Right forelimb (tissue), 1 donor: ENCODE measurements around the gene FLAD1.
"Not testable (repeated sequence)": the region's sequence is repeated elsewhere in the genome, so short reads cannot be mapped to it uniquely, and the experiment has no call there.

Experiments
- DNase-seq: peaks from one replicate; pipeline ENCODE4 v3.0.0-alpha.2; 2018

FLAD1 gene

DNA sequence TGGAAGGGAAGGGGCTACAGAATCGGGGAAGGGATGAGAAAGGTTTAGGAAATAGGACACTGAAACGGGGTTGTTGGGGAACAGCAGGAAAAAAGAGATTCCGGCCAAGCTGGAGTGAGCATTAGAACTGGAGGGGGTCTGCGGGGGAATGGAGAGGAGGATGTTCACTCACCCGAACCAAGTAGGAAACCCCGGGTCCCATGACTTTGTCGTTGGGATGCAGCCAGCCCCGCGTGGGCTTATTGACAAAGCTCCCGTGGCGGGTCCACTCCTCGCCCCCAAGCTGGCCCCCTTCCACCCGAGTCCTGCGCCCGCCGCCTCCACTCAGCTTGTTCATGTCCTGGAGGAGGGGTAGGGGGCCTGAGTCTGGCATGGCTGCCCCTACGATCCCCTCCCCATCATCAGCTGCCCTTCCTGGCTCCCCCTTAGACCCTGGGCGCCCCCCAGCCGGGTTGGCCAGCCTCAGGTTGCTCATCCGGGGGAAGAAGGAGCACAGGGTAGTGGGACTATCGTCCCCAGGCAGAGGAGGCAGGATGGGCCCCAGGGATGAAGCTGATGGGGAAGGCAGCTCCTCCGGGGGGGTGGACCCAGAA is 13.2 kb upstream of the FLAD1 start:
- no peak for DNase-seq

- peak; percentile 95 for DNase-seq
Observed at GRCh38 chr1:154970631-154971340, 12.4 kb upstream of the FLAD1 start, which contains the start of gene SHC1. Gene SHC1, minus strand, starts transcription at chr1:154970747. Its CDS starts 221 bp downstream, at chr1:154970526.

DNA sequence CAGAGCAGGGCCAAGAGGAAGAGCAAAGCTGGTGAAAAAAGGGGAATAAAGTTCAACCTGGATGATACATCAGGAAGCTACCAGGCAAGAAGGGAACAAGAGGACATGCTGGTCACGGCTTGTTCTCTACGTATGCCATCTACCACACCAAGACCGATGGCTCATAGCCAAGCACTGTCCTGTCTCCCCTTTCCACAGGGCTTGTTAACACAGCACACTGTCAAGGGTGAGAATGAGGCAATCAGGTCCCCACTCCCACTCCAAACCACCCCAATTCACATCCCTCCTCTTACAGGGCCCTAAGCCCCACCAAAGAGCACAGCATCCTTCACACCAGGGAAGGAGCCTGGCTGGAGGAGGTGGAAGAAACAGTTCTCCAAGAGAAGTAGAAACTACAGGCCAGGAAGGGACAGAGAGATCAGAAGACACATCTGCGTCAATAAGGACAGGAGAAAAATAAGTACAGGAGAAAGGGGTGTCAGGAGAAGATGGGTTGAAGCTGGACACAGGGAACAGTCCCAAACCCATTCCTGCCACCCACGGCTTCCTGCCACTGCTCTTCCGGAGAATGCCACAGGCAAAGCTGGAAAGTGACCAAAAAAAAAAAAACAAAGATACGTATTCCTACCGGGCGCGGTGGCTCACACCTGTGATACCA is 11.7 kb upstream of the FLAD1 start:
- DNase-seq, result no peak

GRCh38 chr1:154972213-154972516 is 11.0 kb upstream of the FLAD1 start:
- no peak for DNase-seq

GRCh38 chr1:154972517-154973343 is 10.4 kb upstream of the FLAD1 start:
- peak; percentile 74 for DNase-seq

DNA sequence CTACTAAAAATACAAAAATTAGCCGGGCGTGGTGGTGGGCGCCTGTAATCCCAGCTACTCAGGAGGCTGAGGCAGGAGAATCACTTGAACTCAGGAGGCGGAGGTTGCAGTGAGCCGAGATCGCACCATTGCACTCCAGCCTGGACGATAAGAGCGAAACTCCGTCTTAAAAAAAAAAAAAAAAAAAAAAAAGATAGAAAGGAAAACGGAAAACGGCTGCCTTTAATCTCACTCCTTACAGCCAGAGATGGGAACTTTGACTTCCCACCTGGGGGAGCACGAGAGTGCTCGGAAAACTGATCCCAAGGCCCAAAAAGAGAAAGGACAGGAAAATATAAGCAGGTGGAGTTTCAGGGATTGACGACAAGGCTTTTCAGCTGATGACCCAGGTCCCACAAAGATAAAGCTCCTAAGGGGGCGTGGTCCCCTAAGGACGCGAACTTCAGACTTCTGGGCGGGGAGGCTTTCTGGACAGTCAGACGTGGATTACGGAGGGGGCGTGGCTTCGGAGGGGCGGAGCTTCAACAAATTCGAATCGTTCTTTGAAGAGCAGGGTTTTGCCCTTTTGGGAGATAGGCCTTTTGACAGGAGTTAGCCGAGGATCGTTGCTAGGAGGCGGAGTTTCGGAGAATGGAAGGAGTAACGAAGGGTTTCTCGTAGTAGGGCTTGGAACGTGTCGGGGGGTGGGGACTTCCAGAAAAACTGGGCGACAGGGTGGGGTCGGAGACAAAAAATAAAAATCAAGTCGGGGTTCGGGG is 9.6 kb upstream of the FLAD1 start:
- DNase-seq, result peak; percentile 95

DNA sequence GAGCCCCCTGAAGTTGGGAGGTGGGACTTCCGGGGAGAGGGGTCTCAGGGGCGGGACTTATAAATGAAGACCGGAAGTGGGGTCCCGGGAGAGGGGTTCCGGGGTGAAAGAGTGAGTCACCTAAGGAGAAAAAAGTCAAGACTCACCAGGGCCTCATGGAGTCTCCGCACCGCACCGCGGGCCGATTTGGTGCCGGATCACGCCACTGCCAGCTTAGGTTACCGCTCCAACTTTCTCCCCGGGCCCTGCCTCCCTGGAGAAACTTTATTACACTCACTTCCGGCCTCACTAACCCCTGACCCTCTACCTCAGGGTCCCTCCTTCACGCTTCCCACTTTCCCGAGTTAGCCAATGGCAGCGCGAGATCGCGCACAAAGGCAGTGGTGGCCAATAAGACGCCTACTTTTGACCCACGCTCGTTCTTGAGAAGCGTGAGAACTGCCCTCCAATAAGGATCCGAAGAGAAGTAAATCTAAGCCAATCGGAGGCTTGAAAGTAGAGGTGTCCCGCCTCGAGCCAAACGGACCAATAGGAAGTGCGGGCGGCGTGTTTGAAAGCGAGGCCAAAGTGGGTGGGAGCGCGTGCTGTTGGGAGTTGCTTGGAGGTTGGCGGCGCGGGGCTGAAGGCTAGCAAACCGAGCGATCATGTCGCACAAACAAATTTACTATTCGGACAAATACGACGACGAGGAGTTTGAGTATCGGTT is 8.9 kb upstream of the FLAD1 start, which contains the start of gene CKS1B:
Gene CKS1B (plus strand): TSS at position 580 of the 706 bp plus-strand sequence. CDS start 65 bp downstream, at position 645.
- peak; percentile 100 for DNase-seq

DNA sequence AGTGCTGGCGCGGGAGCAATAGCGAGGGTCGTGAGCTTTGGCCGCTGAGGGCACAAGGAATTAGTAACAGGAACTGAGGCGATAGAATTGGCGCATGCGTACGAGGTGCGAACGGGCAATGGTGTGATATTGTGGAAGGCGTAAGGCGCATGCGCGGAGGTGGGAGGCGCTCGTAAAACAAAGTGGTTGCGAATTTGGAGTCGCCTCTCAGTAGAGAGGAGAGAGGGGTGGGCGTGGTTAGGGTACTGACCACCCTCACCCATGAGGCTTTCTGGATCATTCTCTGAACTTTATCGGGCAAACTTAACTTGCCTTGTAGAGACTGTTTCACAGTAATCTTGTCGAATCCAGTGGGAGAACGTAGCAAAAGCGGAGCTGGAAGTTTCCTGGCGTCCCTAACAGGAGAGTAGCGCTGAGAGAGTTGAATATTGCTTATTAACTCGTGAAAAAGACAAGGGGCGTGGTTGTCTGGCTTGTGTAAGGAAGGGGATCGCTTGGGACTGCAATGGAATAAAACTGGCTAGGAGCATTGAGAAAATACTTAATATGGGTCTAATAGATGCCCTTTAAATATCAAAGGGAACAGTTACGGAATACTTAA is 8.2 kb upstream of the FLAD1 start:
- peak; percentile 98 for DNase-seq

GRCh38 chr1:154975409-154976059 is 7.6 kb upstream of the FLAD1 start:
- peak; percentile 78 for DNase-seq

GRCh38 chr1:154977762-154978161 is 5.4 kb upstream of the FLAD1 start:
- DNase-seq, result not testable (repeated sequence)

- no peak for DNase-seq
Observed at GRCh38 chr1:154978360-154978759, 4.8 kb upstream of the FLAD1 start.

- no peak for DNase-seq
Observed at GRCh38 chr1:154982341-154982740, 803 bp upstream of the FLAD1 start.

- DNase-seq, result no peak
Observed at GRCh38 chr1:154983776-154984466, 777 bp downstream of the FLAD1 start.

DNA sequence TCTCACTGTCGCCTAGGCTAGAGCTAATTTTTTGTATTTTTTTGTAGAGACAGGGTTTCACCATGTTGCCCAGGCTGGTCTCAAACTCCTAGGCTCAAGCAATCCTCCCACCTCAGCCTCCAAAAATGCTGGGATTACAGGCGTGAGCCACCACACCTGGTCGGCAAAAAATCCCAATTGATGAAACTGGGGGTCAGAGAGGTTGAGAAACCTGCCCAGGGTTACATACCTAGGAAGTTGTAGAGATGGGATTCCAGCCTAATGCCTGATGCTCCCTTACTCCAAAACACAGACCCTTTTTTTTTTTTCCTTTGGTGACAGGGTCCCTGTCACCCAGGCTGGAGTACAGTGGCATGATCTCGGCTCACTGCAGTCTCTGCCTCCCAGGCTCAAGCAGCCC is 3.6 kb downstream of the FLAD1 start:
- not testable (repeated sequence) for DNase-seq

- DNase-seq, result no peak
Observed at GRCh38 chr1:154987326-154987725, 4.2 kb downstream of the FLAD1 start.

GRCh38 chr1:154988058-154988954 is 5.2 kb downstream of the FLAD1 start:
- no peak for DNase-seq

DNA sequence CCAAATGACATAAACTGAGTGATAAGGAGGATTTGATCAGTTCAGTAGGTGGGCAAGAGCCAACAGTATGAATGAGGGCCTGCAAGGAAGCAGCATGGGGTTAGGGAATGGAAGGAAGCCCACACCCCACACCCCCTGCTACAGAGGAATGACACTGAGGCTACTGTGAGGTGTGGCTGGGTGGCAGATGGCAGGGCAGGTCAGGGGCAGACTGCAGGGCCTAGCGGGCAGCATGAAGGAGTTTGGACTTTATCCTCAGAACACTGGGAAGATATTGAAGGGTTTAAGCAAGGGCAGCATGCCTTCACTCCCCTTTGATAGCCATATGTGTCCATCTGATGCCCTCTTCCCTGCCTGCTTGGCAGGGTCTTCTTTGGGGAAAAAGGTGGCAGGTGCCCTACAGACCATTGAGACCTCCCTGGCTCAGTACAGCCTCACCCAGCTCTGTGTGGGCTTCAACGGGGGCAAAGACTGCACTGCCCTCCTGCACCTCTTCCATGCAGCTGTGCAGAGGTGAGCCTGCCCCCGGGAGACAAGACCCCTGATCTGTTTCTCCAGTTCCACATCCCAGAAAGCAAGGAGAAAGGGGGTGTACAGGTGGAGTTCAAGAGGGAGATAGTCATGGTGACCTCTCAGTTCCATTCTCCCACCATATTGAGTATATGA is 6.2 kb downstream of the FLAD1 start:
- DNase-seq, result no peak

DNA sequence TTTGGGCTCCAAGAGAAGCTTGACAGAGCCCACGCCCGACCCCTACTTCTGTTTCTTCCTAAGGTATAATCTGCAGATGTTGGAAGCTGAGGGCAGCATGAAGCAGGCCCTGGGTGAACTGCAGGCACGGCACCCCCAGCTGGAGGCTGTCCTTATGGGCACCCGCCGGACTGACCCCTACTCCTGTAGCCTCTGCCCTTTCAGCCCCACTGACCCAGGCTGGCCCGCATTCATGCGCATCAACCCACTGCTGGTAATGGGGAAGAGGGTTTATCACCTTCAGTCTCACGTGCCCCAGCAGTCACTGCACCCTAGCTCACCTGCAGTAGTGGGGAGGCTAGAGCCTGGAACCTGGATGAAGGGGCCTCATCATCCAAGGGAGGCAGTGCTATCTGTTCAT is 7.1 kb downstream of the FLAD1 start:
- no peak for DNase-seq
